ENCODE data around the gene ARG1.

- TF ChIP-seq POLR2A (IDR thresholded peaks at IDR 0.05) (no peak), POLR2AphosphoS5 (IDR thresholded peaks at IDR 0.05) (no peak), CTCF (IDR thresholded peaks at IDR 0.05) (no peak), EP300 (IDR thresholded peaks at IDR 0.05) (no peak)
Measured at GRCh38 chr6:131552572-131552971, 20.5 kb upstream of the ARG1 start.
